GM18517 (cell line): ENCODE results near the gene ACTR1B.
"Not testable (repeated sequence)": the region's sequence is repeated elsewhere in the genome, so short reads cannot be mapped to it uniquely, and the experiment has no call there.

Experiments
- ATAC-seq: cut with Tn5 transposase; IDR thresholded peaks from one replicate; pipeline ENCODE4 v1.9.1; 2021; ENCODE audit warnings: mild to moderate bottlenecking, moderate library complexity; ENCODE audit not compliant: unreplicated experiment

The ACTR1B gene

DNA sequence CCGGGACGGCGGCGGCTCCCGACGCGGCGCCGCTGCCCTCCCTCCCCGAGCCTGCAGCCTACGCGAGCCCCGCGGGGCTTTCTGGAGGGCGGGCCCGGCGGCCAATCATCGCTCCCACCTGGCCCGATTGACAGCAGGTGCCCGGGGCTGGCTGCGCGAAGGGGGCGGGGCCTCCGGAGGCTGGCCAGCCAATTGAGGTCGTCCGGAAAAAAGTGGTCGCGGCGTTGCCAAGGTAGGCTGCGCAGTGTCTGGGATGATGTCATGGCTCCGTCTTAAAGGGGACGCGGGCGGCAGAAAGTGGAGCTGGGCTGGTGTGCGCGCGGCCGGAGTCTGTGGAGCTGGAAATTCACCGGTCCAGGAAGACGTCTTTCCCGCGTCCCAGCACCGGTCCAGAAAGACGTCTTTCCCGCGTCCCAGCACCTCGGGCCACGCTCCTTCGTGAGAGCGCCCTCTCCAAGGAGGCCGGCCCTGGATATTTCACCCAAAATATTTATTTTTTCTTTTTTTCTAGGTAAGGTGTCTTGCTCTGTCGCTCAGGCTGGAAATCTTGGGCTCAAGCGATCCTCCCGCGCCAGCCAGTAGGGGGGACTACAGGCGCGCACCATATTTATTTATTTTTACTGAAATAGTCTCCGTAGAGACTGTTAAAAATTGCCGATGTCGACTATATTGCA lies at the start of gene ACTR1B:
Gene ACTR1B (minus strand): TSS at position 83 of the 674 bp plus-strand sequence. CDS start 154 bp downstream, outside the sequence.
- peak; percentile 93 for ATAC-seq

- ATAC-seq = no peak
These were observed 49.0 kb upstream of the ACTR1B start for GRCh38 chr2:97712693-97713295.

DNA sequence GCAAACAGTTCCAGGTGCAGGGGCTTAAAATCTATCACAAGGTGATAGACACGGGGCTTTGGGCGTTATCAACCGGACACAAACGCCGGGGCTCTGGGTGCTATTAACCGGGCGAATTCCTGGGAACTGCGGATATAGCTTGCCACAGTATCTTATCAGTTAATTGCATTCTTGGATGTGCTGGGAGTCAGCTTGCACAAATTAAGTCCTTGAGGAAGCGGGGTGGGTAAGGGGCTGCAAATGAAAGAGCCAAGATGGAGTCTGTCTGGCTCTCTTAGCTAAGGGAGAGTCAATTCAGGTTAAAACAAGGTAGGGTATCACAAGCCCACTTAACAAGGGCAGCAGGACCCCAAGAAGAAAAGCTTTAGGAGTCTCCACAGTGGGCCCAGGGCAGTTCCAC lies 48.3 kb upstream of the ACTR1B start:
- not testable (repeated sequence) for ATAC-seq

DNA sequence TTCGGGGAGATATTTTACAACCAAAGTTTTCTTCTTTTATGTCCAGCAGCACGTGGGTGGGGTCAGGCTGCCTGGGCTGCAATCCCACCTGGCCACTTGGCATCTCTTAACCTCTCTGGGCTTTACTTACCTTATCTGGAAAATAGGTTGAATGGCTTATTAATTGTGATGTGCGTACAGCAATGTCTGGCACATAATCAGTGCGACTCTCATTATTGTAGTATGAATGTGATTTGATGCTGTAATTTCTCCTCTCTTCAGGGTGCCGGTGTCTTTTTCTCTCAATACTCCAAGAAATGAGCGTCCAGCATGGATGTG lies 47.5 kb upstream of the ACTR1B start:
- no peak for ATAC-seq

- ATAC-seq = no peak
These were observed 44.8 kb upstream of the ACTR1B start for GRCh38 chr2:97708608-97709007.

- no peak for ATAC-seq
These were observed 44.2 kb upstream of the ACTR1B start for GRCh38 chr2:97708048-97708380.

- ATAC-seq = no peak
These were observed 43.7 kb upstream of the ACTR1B start for GRCh38 chr2:97707362-97708047.

GRCh38 chr2:97706708-97707345 lies 43.0 kb upstream of the ACTR1B start:
- no peak for ATAC-seq

GRCh38 chr2:97706112-97706511 lies 42.3 kb upstream of the ACTR1B start:
- no peak for ATAC-seq

- ATAC-seq = no peak
These were observed 41.1 kb upstream of the ACTR1B start for GRCh38 chr2:97704989-97705388.

DNA sequence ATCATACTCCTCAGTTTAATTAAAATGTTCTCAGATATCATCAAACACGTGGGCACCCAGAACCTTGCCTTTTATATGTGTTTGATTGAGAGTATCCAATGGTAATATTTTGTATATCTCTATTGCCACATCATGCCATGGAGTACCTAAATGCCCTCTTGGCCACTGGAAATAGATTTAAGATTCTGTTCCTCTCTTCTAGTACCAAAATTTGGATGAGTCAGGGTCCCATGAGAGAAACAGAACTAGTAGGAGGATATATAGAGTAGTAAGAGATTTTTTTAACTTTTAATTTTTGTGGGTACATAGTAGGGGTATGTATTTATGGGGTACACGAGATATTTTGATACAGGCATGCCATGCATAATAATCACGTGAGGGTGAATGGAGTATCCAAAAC lies 39.9 kb upstream of the ACTR1B start:
- no peak for ATAC-seq

- no peak for ATAC-seq
These were observed 39.1 kb upstream of the ACTR1B start for GRCh38 chr2:97702731-97703470.

DNA sequence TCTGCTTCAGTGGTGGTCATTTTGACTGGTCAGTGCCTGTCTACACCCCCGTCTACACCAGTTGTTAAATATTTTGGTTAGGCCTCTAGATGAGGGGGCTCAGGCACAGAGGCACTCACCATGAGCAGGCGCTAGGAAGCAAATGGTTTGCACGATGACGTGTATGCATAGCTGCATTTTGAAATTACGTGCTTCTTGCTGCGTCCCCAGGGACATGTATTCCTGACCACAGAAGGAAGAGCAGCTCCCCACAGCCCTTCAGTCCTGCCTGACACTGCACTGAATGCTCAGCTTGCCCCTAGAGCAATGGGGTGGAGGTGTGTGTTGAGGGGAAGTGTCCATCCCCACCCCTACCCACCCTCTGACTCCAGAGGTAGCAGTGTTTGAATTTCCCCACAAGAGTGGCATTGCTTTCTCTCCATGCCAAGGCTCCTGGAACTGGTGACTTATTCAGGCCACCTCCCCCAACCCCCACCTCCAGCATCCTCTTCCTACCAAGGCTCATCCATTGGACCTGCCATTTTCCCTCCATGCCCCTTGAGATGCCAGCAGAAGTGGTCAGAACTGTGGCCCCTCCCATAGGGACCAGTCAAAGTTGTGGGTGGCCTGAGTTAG lies 38.1 kb upstream of the ACTR1B start:
- ATAC-seq = no peak

- ATAC-seq = no peak
These were observed 37.3 kb upstream of the ACTR1B start for GRCh38 chr2:97701186-97701585.

- ATAC-seq = no peak
These were observed 36.1 kb upstream of the ACTR1B start for GRCh38 chr2:97699765-97700444.

DNA sequence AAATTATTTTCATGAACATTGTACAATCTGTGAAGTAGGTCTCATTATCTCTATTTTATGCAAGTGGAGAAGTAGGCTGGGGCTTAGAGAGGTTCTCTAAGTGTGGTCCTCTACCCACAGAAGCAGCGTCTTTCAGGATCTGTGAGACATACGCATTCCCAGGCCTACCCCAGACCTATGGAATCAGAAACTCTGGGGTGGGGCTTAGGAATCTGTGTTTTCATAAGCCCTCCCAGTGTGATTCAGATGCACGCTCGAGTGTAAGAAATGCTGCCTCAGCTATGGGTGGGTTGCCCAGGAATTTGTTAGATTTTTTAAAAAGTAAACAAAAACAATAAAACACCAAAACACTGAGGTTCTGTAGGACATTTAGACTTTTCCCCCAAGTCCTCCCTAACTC lies 34.7 kb upstream of the ACTR1B start:
- ATAC-seq = no peak

GRCh38 chr2:97697252-97698235 lies 33.7 kb upstream of the ACTR1B start:
- ATAC-seq = peak; percentile 73

DNA sequence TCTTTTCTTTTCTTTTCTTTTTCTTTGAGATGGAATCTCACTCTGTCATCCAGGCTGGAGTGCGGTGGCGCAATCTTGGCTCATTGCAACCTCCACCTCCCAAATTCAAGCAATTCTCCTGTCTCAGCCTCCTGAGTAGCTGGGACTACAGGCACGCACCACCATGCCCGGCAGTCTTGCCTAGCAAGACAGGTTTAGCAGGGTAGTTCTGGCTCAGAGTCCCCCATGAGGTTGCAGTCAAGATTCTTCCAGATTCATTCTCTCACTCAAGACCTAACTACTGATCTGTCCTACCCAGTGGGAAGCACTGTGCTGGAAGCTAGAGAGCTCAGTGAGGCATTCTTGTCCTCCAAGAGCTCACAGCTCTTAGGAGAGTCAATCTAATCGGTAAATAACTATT lies 31.9 kb upstream of the ACTR1B start:
- ATAC-seq = no peak

- no peak for ATAC-seq
These were observed 29.6 kb upstream of the ACTR1B start for GRCh38 chr2:97693476-97693875.
